GM23338 (cell line): ENCODE results near the gene TLE2. TPM values are rescaled to one million over a fixed set of nuclear protein-coding genes. Genes with fewer than 3 reads are reported as not detected.

Source experiments
- ATAC-seq: fragments of 200-7000 bp; cut with Tn5 transposase; 3 replicates; pipeline ENCODE4 v1.9.1; 2020
- DNase-seq: peaks from one replicate; pipeline ENCODE4 v3.0.0-alpha.2; 2015; ENCODE audit warnings: low spot score
- H2AFZ ChIP-seq: fragments of 200-600 bp; sonication (generic); 2 replicates; pipeline ENCODE4 v1.8.0; 2016; ENCODE audit warnings: antibody characterized with exemption, mild to moderate bottlenecking, moderate library complexity
- H3F3A ChIP-seq: fragments of 200-600 bp; sonication (generic); replicated peaks from 2 replicates; pipeline ENCODE4 v1.8.0; 2017; ENCODE audit warnings: antibody characterized with exemption, mixed run types, low read depth
- H3K27ac ChIP-seq: fragments of 200-600 bp; sonication (generic); 2 replicates; pipeline ENCODE4 v1.6.1; 2016; ENCODE audit warnings: low read depth
- H3K27me3 ChIP-seq: fragments of 200-600 bp; sonication (generic); 2 replicates; pipeline ENCODE4 v1.8.0; 2016; ENCODE audit warnings: mild to moderate bottlenecking, mixed run types, moderate library complexity; ENCODE audit not compliant: insufficient read depth
- H3K36me3 ChIP-seq: fragments of 200-600 bp; sonication (generic); 2 replicates; pipeline ENCODE4 v1.8.0; 2016; ENCODE audit warnings: mild to moderate bottlenecking; ENCODE audit not compliant: insufficient read depth
- H3K4me1 ChIP-seq: fragments of 200-600 bp; sonication (generic); 2 replicates; pipeline ENCODE4 v1.8.0; 2016; ENCODE audit warnings: mild to moderate bottlenecking, moderate library complexity; ENCODE audit not compliant: insufficient read depth
- H3K4me2 ChIP-seq: fragments of 200-600 bp; sonication (generic); 2 replicates; pipeline ENCODE4 v1.7.1; 2017; ENCODE audit warnings: mixed run types
- H3K4me3 ChIP-seq: fragments of 200-600 bp; sonication (generic); 2 replicates; pipeline ENCODE4 v1.6.1; 2016; ENCODE audit warnings: mixed run types
- H3K79me2 ChIP-seq: fragments of 200-600 bp; sonication (generic); replicated peaks from 2 replicates; pipeline ENCODE4 v1.8.0; 2017; ENCODE audit warnings: mild to moderate bottlenecking; ENCODE audit not compliant: insufficient read depth
- H3K9me2 ChIP-seq: fragments of 200-600 bp; sonication (generic); 2 replicates; pipeline ENCODE4 v1.8.0; 2017; ENCODE audit not compliant: insufficient read depth
- H4K20me1 ChIP-seq: fragments of 200-600 bp; sonication (generic); replicated peaks from 2 replicates; pipeline ENCODE4 v1.8.0; 2017; ENCODE audit warnings: mild to moderate bottlenecking; ENCODE audit not compliant: insufficient read depth
- H3K27ac Mint-ChIP-seq: 2 replicates; pipeline ENCODE4 v1.8.0; 2020; ENCODE audit warnings: inconsistent platforms, mild to moderate bottlenecking, moderate library complexity, mixed read lengths
- H3K27me3 Mint-ChIP-seq: 3 replicates; pipeline ENCODE4 v1.8.0; 2022; ENCODE audit warnings: low read depth, mild to moderate bottlenecking, moderate library complexity, mixed read lengths, inconsistent platforms; ENCODE audit not compliant: insufficient read depth, poor library complexity
- H3K36me3 Mint-ChIP-seq: 3 replicates; pipeline ENCODE4 v1.8.0; 2021; ENCODE audit warnings: low read depth, mild to moderate bottlenecking, inconsistent platforms, moderate library complexity, mixed read lengths
- H3K4me1 Mint-ChIP-seq: 3 replicates; pipeline ENCODE4 v1.8.0; 2020; ENCODE audit warnings: mild to moderate bottlenecking, inconsistent platforms, mixed read lengths
- H3K4me3 Mint-ChIP-seq: 3 replicates; pipeline ENCODE4 v1.8.0; 2021; ENCODE audit warnings: moderate library complexity, mild to moderate bottlenecking, inconsistent platforms, mixed read lengths
- H3K9me3 Mint-ChIP-seq: 3 replicates; pipeline ENCODE4 v1.8.0; 2020; ENCODE audit warnings: moderate library complexity, mild to moderate bottlenecking, inconsistent platforms, mixed read lengths
- CREB1 ChIP-seq: fragments of 250-450 bp; sonication (Bioruptor Pico); IDR thresholded peaks from 2 replicates; pipeline ENCODE4 v1.5.0; 2020; ENCODE audit warnings: low read depth, mild to moderate bottlenecking, moderate library complexity
- CTCF ChIP-seq, 2 experiments: fragments of 200-600 bp in 1 of 2; sonication (generic) in 1 of 2; conservative IDR thresholded peaks; 2 replicates each; pipeline versions ENCODE4 v1.5.1 to v1.6.1; 2016 to 2017; ENCODE audit warnings: antibody characterized with exemption in 2 of 2, low read depth in 2 of 2, mild to moderate bottlenecking in 2 of 2, moderate library complexity in 1 of 2
- ETS1 ChIP-seq: IDR thresholded peaks from 2 replicates; pipeline ENCODE4 v1.6.1; 2016; ENCODE audit warnings: antibody characterized with exemption
- EZH2 ChIP-seq: fragments of 200-600 bp; sonication (generic); IDR thresholded peaks from one replicate; pipeline ENCODE4 v1.8.0; 2017; ENCODE audit warnings: antibody characterized with exemption, mild to moderate bottlenecking, low read depth; ENCODE audit not compliant: unreplicated experiment
- EZH2phosphoT487 ChIP-seq: fragments of 200-600 bp; sonication (generic); IDR thresholded peaks from one replicate; pipeline ENCODE4 v1.8.1; 2018; ENCODE audit warnings: antibody characterized with exemption; ENCODE audit not compliant: unreplicated experiment
- JUNB ChIP-seq: IDR thresholded peaks from one replicate; pipeline ENCODE4 v1.6.1; 2016; ENCODE audit warnings: antibody characterized with exemption; ENCODE audit not compliant: unreplicated experiment
- NANOG ChIP-seq: IDR thresholded peaks from 2 replicates; pipeline ENCODE4 v1.6.1; 2016; ENCODE audit warnings: antibody characterized with exemption, borderline replicate concordance
- POLR2AphosphoS5 ChIP-seq: IDR thresholded peaks from 2 replicates; pipeline ENCODE4 v1.6.1; 2016; ENCODE audit warnings: antibody characterized with exemption, low read depth
- STAT1 ChIP-seq: IDR thresholded peaks from one replicate; pipeline ENCODE4 v1.6.1; 2016; ENCODE audit warnings: antibody characterized with exemption; ENCODE audit not compliant: unreplicated experiment
- ZNF114 ChIP-seq: fragments of 250-450 bp; sonication (Bioruptor Pico); IDR thresholded peaks from 2 replicates; pipeline ENCODE4 v1.5.0; 2020; ENCODE audit warnings: mild to moderate bottlenecking, moderate library complexity
- ZNF331 ChIP-seq: fragments of 250-450 bp; sonication (Bioruptor Pico); IDR thresholded peaks from 2 replicates; pipeline ENCODE4 v1.5.0; 2020; ENCODE audit warnings: low read depth, mild to moderate bottlenecking, moderate library complexity
- ZNF462 ChIP-seq: fragments of 250-450 bp; sonication (Bioruptor Pico); IDR thresholded peaks from 2 replicates; pipeline ENCODE4 v1.5.0; 2020; ENCODE audit warnings: mild to moderate bottlenecking, moderate library complexity
- polyA plus RNA-seq: library from polyadenylated mRNA; unstranded; fragments of >200 nt; fragmentation: Nextera tagmentation; extraction: Ambion mirVana; gene quantifications from 2 replicates; pipeline ENCODE4 v1.2.1, GENCODE V29; 2016
- total RNA-seq: library from RNA; depleted of rRNA; stranded (reverse); fragments of >200 nt; shearing (Covaris generic); gene quantifications from 2 replicates; pipeline ENCODE4 v1.2.3, GENCODE V29; 2014

The TLE2 gene
- total and polyA plus RNA-seq, 2 experiments from 2014 or later: 5.2 to 22.8 TPM

GRCh38 chr19:2988568-2988967, 40.5 kb downstream of the TLE2 start (continued):
- TF ChIP-seq ZNF331 (CRISPR knock-in tag) (no peak), POLR2AphosphoS5 (no peak), JUNB (no peak), STAT1 (no peak), ZNF114 (CRISPR knock-in tag) (no peak)

- peaks cover 20% of the 10 kb centered on the region for H3K4me1 Mint-ChIP-seq
- no peak overlapping the region for H3K4me3 Mint-ChIP-seq
Observed at GRCh38 chr19:2987797-2988196, 41.3 kb downstream of the TLE2 start.

More at GRCh38 chr19:2987797-2988196, 41.3 kb downstream of the TLE2 start:
- no peak overlapping the region for H3K4me3 ChIP-seq
- H3K27me3 ChIP-seq: no peaks in the 10 kb centered on the region
- peak overlapping the region; percentile 77 for H3K4me2 ChIP-seq
- DNase-seq (no peak), ATAC-seq (no peak)
- no peaks in the 10 kb centered on the region for H4K20me1 ChIP-seq
- H3K36me3 ChIP-seq: no peaks in the 10 kb centered on the region
- no peak overlapping the region for H2AFZ ChIP-seq
- H3K4me1 ChIP-seq: peaks cover 24% of the 10 kb centered on the region
- no peaks in the 10 kb centered on the region; the same call in 2 of the 3 replicates for H3K9me3 Mint-ChIP-seq
- H3K36me3 Mint-ChIP-seq: no peaks in the 10 kb centered on the region
- no peaks in the 10 kb centered on the region for H3K9me2 ChIP-seq
- H3K27me3 Mint-ChIP-seq: peaks cover 15% of the 10 kb centered on the region
- H3K27ac Mint-ChIP-seq: no peak overlapping the region
- H3K79me2 ChIP-seq: no peaks in the 10 kb centered on the region
- peaks cover 20% of the 10 kb centered on the region for H3F3A ChIP-seq
- no peak overlapping the region for H3K27ac ChIP-seq
- TF ChIP-seq EZH2 (no peak), ZNF331 (CRISPR knock-in tag) (no peak), CREB1 (CRISPR knock-in tag) (no peak), EZH2phosphoT487 (no peak), NANOG (no peak), CTCF (conservative IDR thresholded peaks at IDR 0.05; ENCODE audit: low read depth in 2 of 2) (no peak), ZNF462 (no peak), JUNB (no peak), ETS1 (no peak)
